Stimulated activated CD8-positive, alpha-beta memory T cell treated with anti-CD3 and anti-CD28 coated beads, Interleukin-7, amount 100 ng/mL, for 1 hour (primary cell): ENCODE results near the gene PCDH15.
"Not testable (repeated sequence)": the region's sequence is repeated elsewhere in the genome, so short reads cannot be mapped to it uniquely, and the experiment has no call there.

ENCODE experiments used
- DNase-seq, 2 donors: peaks; one replicate each; pipeline ENCODE4 v3.0.0-alpha.2; 2020; ENCODE audit warnings: low read depth in 2 of 2

Gene PCDH15

GRCh38 chr10:53983431-53983830, 817.6 kb downstream of the PCDH15 start:
- no peak for DNase-seq

DNA sequence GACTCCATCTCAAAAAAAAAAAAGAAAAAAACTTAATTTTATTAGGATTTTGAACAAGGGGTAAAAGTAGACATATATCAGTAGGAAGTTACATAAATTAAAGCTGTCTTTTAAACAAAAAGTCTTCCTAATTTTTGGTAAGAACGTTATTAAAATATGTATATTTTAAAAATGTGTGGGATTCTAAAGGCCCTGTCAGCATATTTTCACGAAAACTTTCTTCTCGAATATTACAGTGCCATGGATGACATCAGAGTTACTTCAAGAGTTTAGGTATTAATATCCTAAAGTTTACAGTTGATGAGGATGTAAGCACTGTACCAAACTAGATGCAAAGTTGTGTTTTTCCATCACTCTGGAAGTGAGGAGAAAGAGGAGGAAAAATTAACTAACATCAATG, 820.8 kb downstream of the PCDH15 start:
- DNase-seq = no peak

DNA sequence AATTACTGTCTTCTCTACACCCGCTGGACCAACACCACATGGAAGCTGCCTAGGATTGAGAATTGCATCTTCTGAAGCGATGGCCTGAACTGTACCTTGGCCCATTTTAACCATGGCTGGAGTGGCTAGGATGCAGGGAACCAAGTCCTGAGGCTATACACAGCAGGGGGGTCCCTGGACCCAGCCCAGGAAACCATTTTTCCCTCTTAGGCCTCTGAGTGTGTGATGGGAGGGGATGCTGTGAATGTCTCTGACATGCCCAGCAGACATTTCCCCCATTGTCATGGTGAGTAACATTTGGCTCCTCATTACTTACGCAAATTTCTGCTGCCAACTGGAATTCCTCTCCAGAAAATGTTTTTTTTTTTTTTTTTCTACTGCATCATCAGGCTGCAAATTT, 822.7 kb downstream of the PCDH15 start:
- DNase-seq = no peak

GRCh38 chr10:53977267-53977666, 823.8 kb downstream of the PCDH15 start:
- no peak for DNase-seq

DNA sequence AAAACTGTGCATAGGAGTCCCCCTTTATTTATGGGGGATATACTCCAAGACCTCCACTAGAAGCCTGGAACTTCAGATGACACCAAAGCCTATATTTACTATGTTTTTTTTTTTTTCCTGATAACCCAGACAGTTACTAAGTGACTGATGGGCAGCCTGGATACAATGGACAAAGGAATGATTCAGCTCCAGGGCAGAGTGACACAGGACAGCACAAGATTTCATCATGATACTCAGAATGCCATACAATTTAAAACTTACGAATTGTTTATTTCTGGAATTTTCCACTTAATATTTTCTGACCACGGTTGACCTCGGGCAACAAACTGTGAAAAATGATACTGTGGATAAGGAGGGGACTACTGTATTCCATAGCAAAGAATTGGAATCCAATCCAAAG, 843.6 kb downstream of the PCDH15 start:
- no peak for DNase-seq

DNA sequence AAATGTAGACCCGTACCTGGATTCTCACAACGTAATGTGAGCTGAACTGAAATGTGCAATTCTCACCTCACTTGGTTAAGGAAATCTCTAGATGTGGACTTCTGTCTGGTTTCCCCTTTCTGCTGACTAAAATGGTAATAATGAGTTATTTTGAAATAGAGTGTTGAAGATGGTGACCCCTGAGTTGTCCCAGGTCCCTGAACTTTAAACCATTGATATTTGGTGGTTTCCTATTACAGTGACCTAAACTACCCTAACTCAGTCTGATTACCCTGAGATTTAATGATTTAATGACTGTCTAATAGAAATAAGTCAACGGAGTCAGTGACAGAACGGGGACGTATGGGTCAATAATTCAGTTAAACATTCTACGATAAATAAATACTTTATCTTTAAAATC, 845.9 kb downstream of the PCDH15 start:
- no peak for DNase-seq

DNA sequence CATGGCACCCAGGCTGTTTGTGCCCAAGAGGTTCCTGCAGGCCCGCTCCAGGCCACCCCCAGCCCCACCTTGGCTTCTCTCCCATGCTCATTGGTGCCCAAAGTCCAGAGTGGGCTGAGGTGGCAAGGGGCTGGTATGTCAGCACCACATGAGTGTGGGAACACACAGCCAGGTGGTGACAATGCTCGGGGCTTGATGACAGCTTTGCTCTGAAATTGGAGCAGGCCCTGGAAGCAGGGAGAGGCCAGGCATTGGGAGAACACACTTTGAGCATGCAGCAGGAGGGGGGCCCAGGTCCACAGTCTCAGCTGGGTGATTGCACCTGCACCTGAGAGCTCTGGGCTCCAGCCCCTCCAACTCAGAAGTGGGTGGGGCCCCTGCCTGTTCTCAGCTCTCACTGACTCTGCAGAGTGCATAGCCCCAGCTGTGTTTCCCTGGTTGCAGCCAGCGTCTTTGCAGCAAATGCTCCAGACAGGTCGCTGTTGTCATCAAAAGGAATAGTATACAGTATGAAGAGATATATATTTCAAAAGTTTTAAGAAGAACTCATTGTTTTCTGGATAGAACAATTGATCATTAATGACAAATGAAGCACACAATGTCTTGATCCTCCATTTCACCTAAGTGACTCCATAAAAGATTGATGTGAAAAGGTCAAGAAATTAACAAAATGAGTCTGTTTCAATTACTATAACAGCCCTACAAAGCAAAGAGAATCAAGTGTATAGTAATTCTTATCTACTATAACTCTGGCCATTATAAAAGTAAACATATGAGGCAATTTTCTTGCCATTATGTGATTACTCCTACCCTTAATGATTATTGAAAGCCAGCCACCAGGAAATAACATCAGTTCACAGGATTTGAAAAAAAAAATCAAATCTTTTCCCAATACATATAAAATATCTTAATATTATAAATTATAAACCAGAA, 848.1 kb downstream of the PCDH15 start:
- DNase-seq = no peak

- no peak for DNase-seq
These were observed 861.4 kb downstream of the PCDH15 start for GRCh38 chr10:53939654-53940053.

DNA sequence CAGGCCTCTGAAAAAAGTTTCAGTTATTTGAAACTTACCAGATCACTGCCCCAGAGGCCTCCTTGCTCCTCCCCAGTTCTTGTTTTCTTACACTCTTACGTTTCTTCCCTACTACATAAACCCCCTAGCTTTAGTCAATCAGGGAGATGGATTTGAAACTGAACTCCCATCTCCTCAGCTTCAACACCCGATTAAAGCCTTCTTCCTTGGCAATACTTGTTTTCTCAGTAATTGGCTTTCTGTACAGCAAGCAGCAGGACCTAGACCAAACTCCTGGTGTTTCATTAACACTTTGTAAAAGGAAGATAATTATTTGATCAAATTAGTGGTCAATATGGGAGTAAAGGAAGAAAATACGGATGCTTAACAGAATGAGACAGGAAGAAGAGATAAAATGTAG, 870.4 kb downstream of the PCDH15 start:
- DNase-seq = no peak

DNA sequence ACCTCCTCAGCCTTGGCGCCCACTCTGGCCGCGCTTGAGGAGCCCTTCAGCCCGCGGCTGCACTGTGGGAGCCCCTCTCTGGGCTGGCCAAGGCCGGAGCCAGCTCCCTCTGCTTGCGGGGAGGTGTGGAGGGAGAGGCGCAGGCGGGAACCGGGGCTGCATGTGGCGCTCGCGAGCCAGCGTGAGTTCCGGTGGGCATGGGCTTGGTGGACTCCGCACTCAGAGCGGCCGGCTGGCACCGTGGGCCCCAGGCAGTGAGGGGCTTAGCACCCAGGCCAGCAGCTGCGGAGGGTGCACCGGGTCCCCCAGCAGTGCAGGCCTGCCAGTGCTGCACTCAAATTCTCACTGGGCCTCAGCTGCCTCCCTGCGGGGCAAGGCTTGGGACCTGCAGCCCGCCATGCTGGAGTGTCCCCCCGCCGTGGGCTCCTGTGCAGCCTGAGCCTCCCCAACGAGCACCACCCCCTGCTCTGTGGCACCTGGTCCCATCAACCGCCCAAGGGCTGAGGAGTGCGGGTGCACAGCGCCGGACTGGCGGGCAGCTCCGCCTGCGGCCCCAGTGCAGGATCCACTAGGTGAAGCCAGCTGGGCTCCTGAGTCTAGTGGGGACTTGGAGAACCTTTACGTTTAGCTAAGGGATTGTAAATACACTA, 876.9 kb downstream of the PCDH15 start:
- not testable (repeated sequence) for DNase-seq

DNA sequence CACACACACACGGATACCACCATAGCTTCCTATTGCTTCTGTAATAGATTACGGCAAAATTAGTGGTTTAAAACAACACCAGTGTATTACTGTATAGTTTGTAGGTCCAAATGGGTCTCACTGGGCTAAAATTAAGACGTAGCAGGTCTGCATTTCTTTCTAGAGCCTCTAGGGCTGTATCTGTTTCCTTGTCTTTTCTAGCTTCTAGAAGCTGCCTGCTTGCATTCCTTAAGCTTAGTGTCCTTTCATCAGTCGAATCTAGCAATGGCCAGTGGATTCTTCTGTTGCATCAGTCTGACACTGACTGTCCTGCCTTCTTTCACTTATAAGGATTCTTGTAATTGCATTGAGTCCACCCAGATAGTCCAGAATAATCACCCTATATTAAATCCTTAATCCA, 882.3 kb downstream of the PCDH15 start:
- no peak for DNase-seq

- DNase-seq = no peak
These were observed 891.2 kb downstream of the PCDH15 start for GRCh38 chr10:53909791-53910190.

GRCh38 chr10:53904506-53905241, 896.4 kb downstream of the PCDH15 start:
- no peak for DNase-seq

DNA sequence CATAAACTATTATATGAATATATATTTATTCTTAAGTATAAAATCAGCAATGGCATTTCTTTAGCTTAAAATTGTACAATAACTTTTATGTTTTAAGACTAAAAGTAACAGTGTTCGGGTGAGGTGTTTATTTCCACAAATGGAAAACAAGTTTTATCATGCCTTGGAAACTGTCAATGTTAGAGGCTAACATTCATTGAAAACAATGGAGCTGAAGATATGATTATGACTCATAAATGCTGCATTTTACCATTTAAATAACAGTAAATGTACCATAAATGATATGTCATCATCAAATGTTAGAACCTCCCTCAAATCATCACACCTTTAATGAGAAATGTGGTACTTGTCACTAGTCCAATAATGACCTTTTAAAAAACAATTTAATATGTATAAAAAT, 897.3 kb downstream of the PCDH15 start:
- DNase-seq = no peak

GRCh38 chr10:53899463-53900160, 901.4 kb downstream of the PCDH15 start:
- DNase-seq = no peak

DNA sequence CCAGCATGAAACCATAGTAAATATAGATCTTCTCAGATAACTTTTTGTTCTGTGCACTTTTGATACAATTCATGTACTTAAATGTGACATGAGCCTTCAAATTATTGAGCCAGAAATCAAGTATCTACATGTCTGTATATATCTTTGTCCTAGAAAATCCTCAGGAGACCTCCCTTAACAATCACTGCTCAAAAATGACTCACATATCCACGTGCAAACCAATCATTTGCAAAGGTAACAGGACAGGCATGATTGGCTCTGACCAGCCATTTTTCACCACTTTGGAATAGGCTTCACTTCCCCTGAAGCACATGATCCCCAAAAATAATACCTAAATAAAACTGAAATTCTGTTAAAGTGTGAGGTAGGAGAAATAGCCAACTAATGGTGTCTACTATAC, 902.5 kb downstream of the PCDH15 start:
- no peak for DNase-seq

GRCh38 chr10:53894145-53894544, 906.9 kb downstream of the PCDH15 start:
- DNase-seq = no peak

DNA sequence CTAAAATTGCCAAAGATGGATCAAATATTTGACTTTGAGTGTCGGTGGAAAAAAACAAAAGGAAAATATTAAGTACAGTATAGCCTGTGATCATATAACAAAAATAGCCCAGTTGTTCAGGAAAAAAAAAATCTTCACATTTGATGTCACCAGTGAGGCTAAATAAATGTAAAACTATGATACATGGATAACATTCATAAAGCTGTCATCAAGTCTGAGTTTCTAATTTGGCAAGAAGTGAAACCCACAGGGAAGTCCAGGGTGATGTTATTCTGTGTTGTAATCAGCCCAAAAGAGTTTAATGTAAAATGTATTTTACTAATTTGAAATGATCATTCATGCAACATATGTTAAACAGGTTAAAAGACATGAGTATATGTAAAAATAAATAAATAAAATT, 908.0 kb downstream of the PCDH15 start:
- no peak for DNase-seq

- no peak for DNase-seq
These were observed 914.4 kb downstream of the PCDH15 start for GRCh38 chr10:53886325-53887300.

GRCh38 chr10:53864846-53865245, 936.2 kb downstream of the PCDH15 start:
- DNase-seq = no peak
